SK-N-SH treated with all-trans-retinoic acid at 6 μM for 48 hours (cell line): ENCODE data around the gene RGS7.

ENCODE experiments used
- ATAC-seq: fragments of 200-7000 bp; cut with Tn5 transposase; 3 replicates; pipeline ENCODE4 v1.9.1; 2020; ENCODE audit warnings: mild to moderate bottlenecking, moderate library complexity
- ARNTL ChIP-seq: fragments of 450-650 bp; formaldehyde crosslinking; IDR thresholded peaks from 2 replicates; pipeline ENCODE4 v1.5.0; 2020; ENCODE audit warnings: low read depth, mild to moderate bottlenecking, moderate library complexity, borderline replicate concordance
- BACH2 ChIP-seq: fragments of 250-450 bp; sonication (Bioruptor Pico); IDR thresholded peaks from 2 replicates; pipeline ENCODE4 v1.9.0; 2021; ENCODE audit warnings: mild to moderate bottlenecking, borderline replicate concordance
- CSDC2 ChIP-seq: fragments of 250-450 bp; sonication (Bioruptor Pico); IDR thresholded peaks from 2 replicates; pipeline ENCODE4 v1.5.0; 2020; ENCODE audit warnings: mild to moderate bottlenecking, moderate library complexity
- ESRRG ChIP-seq: fragments of 250-450 bp; sonication (Bioruptor Pico); IDR thresholded peaks from 2 replicates; pipeline ENCODE4 v1.6.1; 2021; ENCODE audit warnings: mild to moderate bottlenecking
- GLIS3 ChIP-seq: fragments of 250-450 bp; sonication (Bioruptor Pico); IDR thresholded peaks from 2 replicates; pipeline ENCODE4 v1.5.0; 2020; ENCODE audit warnings: mild to moderate bottlenecking, moderate library complexity
- ISL1 ChIP-seq: fragments of 250-450 bp; sonication (Bioruptor Pico); IDR thresholded peaks from 2 replicates; pipeline ENCODE4 v2.1.2; 2022; ENCODE audit warnings: mild to moderate bottlenecking, moderate library complexity
- OSR1 ChIP-seq: fragments of 250-450 bp; sonication (Bioruptor Pico); IDR thresholded peaks from 2 replicates; pipeline ENCODE4 v1.8.0; 2022; ENCODE audit warnings: moderate library complexity, mild to moderate bottlenecking, inconsistent platforms
- PPARA ChIP-seq: fragments of 250-450 bp; sonication (Bioruptor Pico); IDR thresholded peaks from 2 replicates; pipeline ENCODE4 v1.5.0; 2020; ENCODE audit warnings: mild to moderate bottlenecking, borderline replicate concordance
- RARB ChIP-seq: fragments of 250-450 bp; sonication (Bioruptor Pico); IDR thresholded peaks from 2 replicates; pipeline ENCODE4 v1.8.0; 2021; ENCODE audit warnings: mild to moderate bottlenecking, moderate library complexity
- SNAI2 ChIP-seq: fragments of 250-450 bp; sonication (Bioruptor Pico); IDR thresholded peaks from 2 replicates; pipeline ENCODE4 v1.5.0; 2020; ENCODE audit warnings: mild to moderate bottlenecking, moderate library complexity
- TCF4 ChIP-seq: fragments of 250-450 bp; sonication (Bioruptor Pico); IDR thresholded peaks from 2 replicates; pipeline ENCODE4 v1.8.0; 2021; ENCODE audit warnings: mild to moderate bottlenecking, moderate library complexity, borderline replicate concordance
- TOX ChIP-seq: fragments of 250-450 bp; sonication (Bioruptor Pico); IDR thresholded peaks from 2 replicates; pipeline ENCODE4 v1.8.0; 2021; ENCODE audit warnings: mild to moderate bottlenecking, moderate library complexity, borderline replicate concordance
- ZC3H10 ChIP-seq: fragments of 250-450 bp; sonication (Bioruptor Pico); IDR thresholded peaks from 2 replicates; pipeline ENCODE4 v1.5.1; 2021; ENCODE audit warnings: mild to moderate bottlenecking, moderate library complexity
- ZFP3 ChIP-seq: fragments of 250-450 bp; sonication (Bioruptor Pico); IDR thresholded peaks from 2 replicates; pipeline ENCODE4 v1.5.0; 2020; ENCODE audit warnings: mild to moderate bottlenecking, moderate library complexity
- ZNF565 ChIP-seq: fragments of 450-650 bp; formaldehyde crosslinking; conservative IDR thresholded peaks from 2 replicates; pipeline ENCODE4 v1.5.0; 2020; ENCODE audit warnings: low read depth, mild to moderate bottlenecking, moderate library complexity
- ZNF70 ChIP-seq: fragments of 450-650 bp; formaldehyde crosslinking; IDR thresholded peaks from 2 replicates; pipeline ENCODE4 v1.5.0; 2020; ENCODE audit warnings: mild to moderate bottlenecking, moderate library complexity
- ZNF8 ChIP-seq: fragments of 450-650 bp; formaldehyde crosslinking; IDR thresholded peaks from 2 replicates; pipeline ENCODE4 v1.5.0; 2020; ENCODE audit warnings: mild to moderate bottlenecking, moderate library complexity
- TF ChIP-seq, protein P1 (sequence below): fragments of 250-450 bp; sonication (Bioruptor Pico); IDR thresholded peaks from 2 replicates; pipeline ENCODE4 v1.5.0; 2020; ENCODE audit warnings: mild to moderate bottlenecking, moderate library complexity
- TF ChIP-seq, protein P2 (sequence below): fragments of 250-450 bp; sonication (Bioruptor Pico); IDR thresholded peaks from 2 replicates; pipeline ENCODE4 v1.8.0; 2020; ENCODE audit warnings: mild to moderate bottlenecking, moderate library complexity, borderline replicate concordance
- TF ChIP-seq, protein P3 (sequence below): fragments of 250-450 bp; sonication (Bioruptor Pico); IDR thresholded peaks from 2 replicates; pipeline ENCODE4 v1.5.1; 2020; ENCODE audit warnings: low read depth, mild to moderate bottlenecking, moderate library complexity
- TF ChIP-seq, protein P4 (sequence below): fragments of 250-450 bp; sonication (Bioruptor Pico); IDR thresholded peaks from 2 replicates; pipeline ENCODE4 v1.5.1; 2021; ENCODE audit warnings: mild to moderate bottlenecking, moderate library complexity
- TF ChIP-seq, protein P5 (sequence below): fragments of 250-450 bp; sonication (Bioruptor Pico); IDR thresholded peaks from 2 replicates; pipeline ENCODE4 v1.8.0; 2021; ENCODE audit warnings: low read depth, mild to moderate bottlenecking, moderate library complexity, borderline replicate concordance

Gene RGS7

DNA sequence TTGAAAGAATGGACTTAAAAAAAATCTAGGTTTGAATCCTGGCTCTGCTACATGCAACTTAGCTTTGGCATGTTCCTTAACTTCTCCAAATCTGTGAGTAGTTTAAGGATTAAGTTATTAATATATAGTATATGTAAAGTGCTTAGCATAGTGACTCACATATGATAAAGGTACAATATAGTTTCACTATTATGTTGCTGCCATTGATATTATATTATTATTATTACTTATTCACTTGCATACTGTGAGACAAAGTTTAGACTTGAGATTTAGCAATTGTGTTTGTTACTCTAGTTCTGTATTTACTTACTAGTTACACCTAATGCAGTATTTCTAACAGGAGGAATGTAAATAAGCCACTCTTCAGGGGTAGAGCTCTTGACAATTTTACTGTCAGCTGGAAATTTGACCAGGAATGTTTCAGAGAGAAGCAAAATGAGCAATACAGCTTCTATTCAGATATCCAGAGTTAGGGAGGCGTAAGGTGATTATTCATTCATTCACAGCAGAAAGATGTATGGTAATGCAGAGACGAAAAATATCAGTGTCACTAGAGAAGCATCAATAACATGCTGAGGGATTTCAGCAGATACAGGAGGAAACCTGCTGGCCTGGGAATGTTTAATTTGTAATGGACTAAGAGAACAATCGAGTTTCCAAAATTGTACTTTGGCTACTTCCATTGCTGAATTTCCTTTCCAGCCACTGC lies 25.5 kb downstream of the RGS7 start:
- TF ChIP-seq ZNF565 (CRISPR knock-in tag), result no peak
- TF ChIP-seq SNAI2 (CRISPR knock-in tag), result no peak
- TF ChIP-seq ZNF70 (CRISPR knock-in tag), result no peak
- TF ChIP-seq ESRRG (CRISPR knock-in tag), result no peak
- no peak for TF ChIP-seq TOX
- TF ChIP-seq GLIS3 (CRISPR knock-in tag), result no peak
- TF ChIP-seq, protein P1, sequence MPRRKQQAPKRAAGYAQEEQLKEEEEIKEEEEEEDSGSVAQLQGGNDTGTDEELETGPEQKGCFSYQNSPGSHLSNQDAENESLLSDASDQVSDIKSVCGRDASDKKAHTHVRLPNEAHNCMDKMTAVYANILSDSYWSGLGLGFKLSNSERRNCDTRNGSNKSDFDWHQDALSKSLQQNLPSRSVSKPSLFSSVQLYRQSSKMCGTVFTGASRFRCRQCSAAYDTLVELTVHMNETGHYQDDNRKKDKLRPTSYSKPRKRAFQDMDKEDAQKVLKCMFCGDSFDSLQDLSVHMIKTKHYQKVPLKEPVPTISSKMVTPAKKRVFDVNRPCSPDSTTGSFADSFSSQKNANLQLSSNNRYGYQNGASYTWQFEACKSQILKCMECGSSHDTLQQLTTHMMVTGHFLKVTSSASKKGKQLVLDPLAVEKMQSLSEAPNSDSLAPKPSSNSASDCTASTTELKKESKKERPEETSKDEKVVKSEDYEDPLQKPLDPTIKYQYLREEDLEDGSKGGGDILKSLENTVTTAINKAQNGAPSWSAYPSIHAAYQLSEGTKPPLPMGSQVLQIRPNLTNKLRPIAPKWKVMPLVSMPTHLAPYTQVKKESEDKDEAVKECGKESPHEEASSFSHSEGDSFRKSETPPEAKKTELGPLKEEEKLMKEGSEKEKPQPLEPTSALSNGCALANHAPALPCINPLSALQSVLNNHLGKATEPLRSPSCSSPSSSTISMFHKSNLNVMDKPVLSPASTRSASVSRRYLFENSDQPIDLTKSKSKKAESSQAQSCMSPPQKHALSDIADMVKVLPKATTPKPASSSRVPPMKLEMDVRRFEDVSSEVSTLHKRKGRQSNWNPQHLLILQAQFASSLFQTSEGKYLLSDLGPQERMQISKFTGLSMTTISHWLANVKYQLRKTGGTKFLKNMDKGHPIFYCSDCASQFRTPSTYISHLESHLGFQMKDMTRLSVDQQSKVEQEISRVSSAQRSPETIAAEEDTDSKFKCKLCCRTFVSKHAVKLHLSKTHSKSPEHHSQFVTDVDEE (CRISPR knock-in tag), result no peak
- no peak for ATAC-seq

DNA sequence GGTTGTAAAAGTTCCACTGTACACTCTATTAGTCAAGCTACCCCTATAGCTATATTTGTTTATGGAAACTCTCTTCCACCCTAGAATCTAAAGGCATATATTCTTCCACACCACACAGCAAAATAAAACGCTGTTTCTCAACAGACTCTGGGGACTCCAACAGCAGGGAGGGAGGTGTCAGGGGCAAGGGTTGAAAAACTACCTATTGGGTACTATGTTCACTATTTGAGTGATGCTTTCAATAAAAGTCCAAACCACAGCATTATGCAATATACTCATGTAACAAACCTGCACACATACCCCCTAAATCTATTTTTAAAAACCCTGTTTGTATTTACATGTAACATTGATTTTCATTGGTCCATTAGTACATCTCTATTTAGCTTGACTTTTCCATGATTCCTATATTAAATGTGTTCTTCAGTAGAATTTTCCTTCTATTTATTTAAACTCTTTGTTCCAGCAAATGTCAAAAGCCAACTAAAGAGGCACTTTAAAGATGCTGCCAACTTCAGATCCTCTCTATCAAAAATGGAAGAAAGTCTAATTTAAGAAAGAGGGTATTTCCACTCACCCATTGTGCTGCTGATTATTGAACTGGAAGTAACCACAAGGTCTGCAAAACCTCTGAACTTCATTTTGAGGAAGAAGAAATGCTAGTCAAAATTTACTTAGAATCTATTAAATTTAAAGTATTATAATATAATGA lies 26.2 kb downstream of the RGS7 start:
- no peak for TF ChIP-seq ZNF8 (CRISPR knock-in tag)
- no peak for TF ChIP-seq ARNTL (CRISPR knock-in tag)
- ATAC-seq, result no peak

DNA sequence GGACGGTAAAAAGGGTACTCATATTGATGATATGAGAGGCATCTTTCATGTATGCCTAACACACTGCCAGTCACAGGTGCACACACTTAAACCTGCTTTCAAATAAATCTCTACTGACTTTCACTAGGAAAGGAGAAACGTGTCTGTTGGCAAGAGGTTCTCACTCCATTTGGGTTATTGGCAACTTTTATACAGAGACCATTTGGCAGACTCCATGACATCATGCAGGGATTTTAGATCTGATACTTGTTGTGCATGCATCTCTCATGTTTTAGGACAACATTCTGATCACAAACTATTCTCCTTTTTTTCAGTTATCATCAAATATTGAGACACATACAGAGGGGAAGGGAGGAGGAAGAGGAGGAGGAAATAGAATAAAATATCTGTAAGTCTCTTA lies 31.5 kb downstream of the RGS7 start:
- TF ChIP-seq CSDC2 (CRISPR knock-in tag), result no peak
- TF ChIP-seq, protein P2, sequence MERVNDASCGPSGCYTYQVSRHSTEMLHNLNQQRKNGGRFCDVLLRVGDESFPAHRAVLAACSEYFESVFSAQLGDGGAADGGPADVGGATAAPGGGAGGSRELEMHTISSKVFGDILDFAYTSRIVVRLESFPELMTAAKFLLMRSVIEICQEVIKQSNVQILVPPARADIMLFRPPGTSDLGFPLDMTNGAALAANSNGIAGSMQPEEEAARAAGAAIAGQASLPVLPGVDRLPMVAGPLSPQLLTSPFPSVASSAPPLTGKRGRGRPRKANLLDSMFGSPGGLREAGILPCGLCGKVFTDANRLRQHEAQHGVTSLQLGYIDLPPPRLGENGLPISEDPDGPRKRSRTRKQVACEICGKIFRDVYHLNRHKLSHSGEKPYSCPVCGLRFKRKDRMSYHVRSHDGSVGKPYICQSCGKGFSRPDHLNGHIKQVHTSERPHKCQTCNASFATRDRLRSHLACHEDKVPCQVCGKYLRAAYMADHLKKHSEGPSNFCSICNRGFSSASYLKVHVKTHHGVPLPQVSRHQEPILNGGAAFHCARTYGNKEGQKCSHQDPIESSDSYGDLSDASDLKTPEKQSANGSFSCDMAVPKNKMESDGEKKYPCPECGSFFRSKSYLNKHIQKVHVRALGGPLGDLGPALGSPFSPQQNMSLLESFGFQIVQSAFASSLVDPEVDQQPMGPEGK (CRISPR knock-in tag), result no peak
- TF ChIP-seq ZC3H10 (CRISPR knock-in tag), result no peak
- TF ChIP-seq ARNTL (CRISPR knock-in tag), result no peak
- TF ChIP-seq ESRRG (CRISPR knock-in tag), result no peak
- TF ChIP-seq SNAI2 (CRISPR knock-in tag), result no peak
- TF ChIP-seq ZNF565 (CRISPR knock-in tag), result no peak
- TF ChIP-seq, protein P3, sequence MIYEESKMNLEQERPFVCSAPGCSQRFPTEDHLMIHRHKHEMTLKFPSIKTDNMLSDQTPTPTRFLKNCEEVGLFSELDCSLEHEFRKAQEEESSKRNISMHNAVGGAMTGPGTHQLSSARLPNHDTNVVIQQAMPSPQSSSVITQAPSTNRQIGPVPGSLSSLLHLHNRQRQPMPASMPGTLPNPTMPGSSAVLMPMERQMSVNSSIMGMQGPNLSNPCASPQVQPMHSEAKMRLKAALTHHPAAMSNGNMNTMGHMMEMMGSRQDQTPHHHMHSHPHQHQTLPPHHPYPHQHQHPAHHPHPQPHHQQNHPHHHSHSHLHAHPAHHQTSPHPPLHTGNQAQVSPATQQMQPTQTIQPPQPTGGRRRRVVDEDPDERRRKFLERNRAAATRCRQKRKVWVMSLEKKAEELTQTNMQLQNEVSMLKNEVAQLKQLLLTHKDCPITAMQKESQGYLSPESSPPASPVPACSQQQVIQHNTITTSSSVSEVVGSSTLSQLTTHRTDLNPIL, result no peak
- no peak for TF ChIP-seq OSR1 (CRISPR knock-in tag)
- TF ChIP-seq RARB (CRISPR knock-in tag), result no peak
- TF ChIP-seq, protein P4, sequence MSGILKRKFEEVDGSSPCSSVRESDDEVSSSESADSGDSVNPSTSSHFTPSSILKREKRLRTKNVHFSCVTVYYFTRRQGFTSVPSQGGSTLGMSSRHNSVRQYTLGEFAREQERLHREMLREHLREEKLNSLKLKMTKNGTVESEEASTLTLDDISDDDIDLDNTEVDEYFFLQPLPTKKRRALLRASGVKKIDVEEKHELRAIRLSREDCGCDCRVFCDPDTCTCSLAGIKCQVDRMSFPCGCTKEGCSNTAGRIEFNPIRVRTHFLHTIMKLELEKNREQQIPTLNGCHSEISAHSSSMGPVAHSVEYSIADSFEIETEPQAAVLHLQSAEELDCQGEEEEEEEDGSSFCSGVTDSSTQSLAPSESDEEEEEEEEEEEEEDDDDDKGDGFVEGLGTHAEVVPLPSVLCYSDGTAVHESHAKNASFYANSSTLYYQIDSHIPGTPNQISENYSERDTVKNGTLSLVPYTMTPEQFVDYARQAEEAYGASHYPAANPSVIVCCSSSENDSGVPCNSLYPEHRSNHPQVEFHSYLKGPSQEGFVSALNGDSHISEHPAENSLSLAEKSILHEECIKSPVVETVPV (CRISPR knock-in tag), result no peak
- no peak for TF ChIP-seq ISL1 (CRISPR knock-in tag)
- TF ChIP-seq PPARA (CRISPR knock-in tag), result no peak
- no peak for TF ChIP-seq BACH2 (CRISPR knock-in tag)
- TF ChIP-seq TCF4 (CRISPR knock-in tag), result no peak
- TF ChIP-seq GLIS3 (CRISPR knock-in tag), result no peak
- TF ChIP-seq, protein P5, sequence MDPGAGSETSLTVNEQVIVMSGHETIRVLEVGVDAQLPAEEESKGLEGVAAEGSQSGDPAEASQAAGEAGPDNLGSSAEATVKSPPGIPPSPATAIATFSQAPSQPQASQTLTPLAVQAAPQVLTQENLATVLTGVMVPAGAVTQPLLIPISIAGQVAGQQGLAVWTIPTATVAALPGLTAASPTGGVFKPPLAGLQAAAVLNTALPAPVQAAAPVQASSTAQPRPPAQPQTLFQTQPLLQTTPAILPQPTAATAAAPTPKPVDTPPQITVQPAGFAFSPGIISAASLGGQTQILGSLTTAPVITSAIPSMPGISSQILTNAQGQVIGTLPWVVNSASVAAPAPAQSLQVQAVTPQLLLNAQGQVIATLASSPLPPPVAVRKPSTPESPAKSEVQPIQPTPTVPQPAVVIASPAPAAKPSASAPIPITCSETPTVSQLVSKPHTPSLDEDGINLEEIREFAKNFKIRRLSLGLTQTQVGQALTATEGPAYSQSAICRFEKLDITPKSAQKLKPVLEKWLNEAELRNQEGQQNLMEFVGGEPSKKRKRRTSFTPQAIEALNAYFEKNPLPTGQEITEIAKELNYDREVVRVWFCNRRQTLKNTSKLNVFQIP, result no peak
- TF ChIP-seq ZNF70 (CRISPR knock-in tag), result no peak
- no peak for TF ChIP-seq ZFP3 (CRISPR knock-in tag)
- ATAC-seq, result no peak
